COLO668 (cell line): Measurements from ENCODE around the gene TCF12.
"Not testable (repeated sequence)": the region's sequence is repeated elsewhere in the genome, so short reads cannot be mapped to it uniquely, and the experiment has no call there.

Experiments
- DNase-seq: peaks from one replicate; lab custom pipeline; 2025; ENCODE audit not compliant: unreplicated experiment; lab: John Stamatoyannopoulos, UW

Gene TCF12

GRCh38 chr15:57089815-57090495 is 171.5 kb downstream of the TCF12 start:
- DNase-seq, result no peak

- DNase-seq, result no peak
These were observed 172.0 kb downstream of the TCF12 start for GRCh38 chr15:57090496-57090859.

- no peak for DNase-seq
These were observed 173.2 kb downstream of the TCF12 start for GRCh38 chr15:57091636-57092035.

- no peak for DNase-seq
These were observed 173.8 kb downstream of the TCF12 start for GRCh38 chr15:57092252-57092651.

- no peak for DNase-seq
These were observed 176.1 kb downstream of the TCF12 start for GRCh38 chr15:57094321-57095257.

GRCh38 chr15:57095896-57096295 is 177.5 kb downstream of the TCF12 start:
- DNase-seq, result no peak

GRCh38 chr15:57097246-57097645 is 178.8 kb downstream of the TCF12 start:
- no peak for DNase-seq

- DNase-seq, result not testable (repeated sequence)
These were observed 179.6 kb downstream of the TCF12 start for GRCh38 chr15:57097919-57098543.

GRCh38 chr15:57098896-57099295 is 180.5 kb downstream of the TCF12 start:
- no peak for DNase-seq

- DNase-seq, result no peak
These were observed 181.7 kb downstream of the TCF12 start for GRCh38 chr15:57100136-57100539.

GRCh38 chr15:57102858-57103257 is 184.4 kb downstream of the TCF12 start:
- no peak for DNase-seq

GRCh38 chr15:57108296-57108695 is 189.9 kb downstream of the TCF12 start:
- no peak for DNase-seq

- DNase-seq, result no peak
These were observed 190.6 kb downstream of the TCF12 start for GRCh38 chr15:57109005-57109404.

- DNase-seq, result no peak
These were observed 192.6 kb downstream of the TCF12 start for GRCh38 chr15:57111002-57111401.

- no peak for DNase-seq
These were observed 193.7 kb downstream of the TCF12 start for GRCh38 chr15:57112178-57112577.

GRCh38 chr15:57114070-57114469 is 195.6 kb downstream of the TCF12 start:
- DNase-seq, result no peak

- no peak for DNase-seq
These were observed 199.8 kb downstream of the TCF12 start for GRCh38 chr15:57118013-57118799.

GRCh38 chr15:57122080-57122840 is 203.8 kb downstream of the TCF12 start:
- no peak for DNase-seq

- DNase-seq, result no peak
These were observed 205.6 kb downstream of the TCF12 start for GRCh38 chr15:57124036-57124435.

GRCh38 chr15:57129064-57129463 is 210.6 kb downstream of the TCF12 start:
- DNase-seq, result no peak
